Measurements from ENCODE around the gene SLC9A4.

Gene SLC9A4

GRCh38 chr2:102455061-102455670 lies 17.9 kb upstream of the SLC9A4 start:
- no peak for DNase-seq (ENCODE audit: low read depth in 3 of 3)

- no peak for DNase-seq (ENCODE audit: low read depth in 3 of 3)
Observed at GRCh38 chr2:102460467-102460866, 12.6 kb upstream of the SLC9A4 start.

- no peak for DNase-seq (ENCODE audit: low read depth in 3 of 3)
Observed at GRCh38 chr2:102461188-102461587, 11.8 kb upstream of the SLC9A4 start.

GRCh38 chr2:102463160-102463559 lies 9.9 kb upstream of the SLC9A4 start:
- no peak for DNase-seq (ENCODE audit: low read depth in 3 of 3)

- no peak for DNase-seq (ENCODE audit: low read depth in 3 of 3)
Observed at GRCh38 chr2:102470168-102470567, 2.9 kb upstream of the SLC9A4 start.

- no peak for DNase-seq (ENCODE audit: low read depth in 3 of 3)
Observed at GRCh38 chr2:102473631-102474030, 605 bp downstream of the SLC9A4 start.

GRCh38 chr2:102474785-102475184 lies 1.8 kb downstream of the SLC9A4 start:
- DNase-seq (ENCODE audit: low read depth in 3 of 3): no peak

GRCh38 chr2:102478686-102479470 lies 5.9 kb downstream of the SLC9A4 start:
- DNase-seq (ENCODE audit: low read depth in 3 of 3): no peak

GRCh38 chr2:102480285-102481195 lies 7.5 kb downstream of the SLC9A4 start:
- DNase-seq (ENCODE audit: low read depth in 3 of 3): no peak

- no peak for DNase-seq (ENCODE audit: low read depth in 3 of 3)
Observed at GRCh38 chr2:102481931-102482330, 8.9 kb downstream of the SLC9A4 start.

- no peak for DNase-seq (ENCODE audit: low read depth in 3 of 3)
Observed at GRCh38 chr2:102483086-102483485, 10.1 kb downstream of the SLC9A4 start.

- DNase-seq (ENCODE audit: low read depth in 3 of 3): no peak
Observed at GRCh38 chr2:102484310-102485061, 11.5 kb downstream of the SLC9A4 start.

- no peak for DNase-seq (ENCODE audit: low read depth in 3 of 3)
Observed at GRCh38 chr2:102485147-102485785, 12.2 kb downstream of the SLC9A4 start.

GRCh38 chr2:102486941-102487702 lies 14.1 kb downstream of the SLC9A4 start:
- DNase-seq (ENCODE audit: low read depth in 3 of 3): no peak

- DNase-seq (ENCODE audit: low read depth in 3 of 3): no peak
Observed at GRCh38 chr2:102487761-102488462, 14.9 kb downstream of the SLC9A4 start.

- no peak for DNase-seq (ENCODE audit: low read depth in 3 of 3)
Observed at GRCh38 chr2:102489646-102490045, 16.6 kb downstream of the SLC9A4 start.

GRCh38 chr2:102492006-102492405 lies 19.0 kb downstream of the SLC9A4 start:
- DNase-seq (ENCODE audit: low read depth in 3 of 3): no peak

- DNase-seq (ENCODE audit: low read depth in 3 of 3): no peak
Observed at GRCh38 chr2:102494570-102494969, 21.5 kb downstream of the SLC9A4 start.

- no peak for DNase-seq (ENCODE audit: low read depth in 3 of 3)
Observed at GRCh38 chr2:102498414-102498813, 25.4 kb downstream of the SLC9A4 start.

- DNase-seq (ENCODE audit: low read depth in 3 of 3): no peak
Observed at GRCh38 chr2:102499558-102499957, 26.5 kb downstream of the SLC9A4 start.

Data from stimulated activated CD4-positive, alpha-beta T cell treated with anti-CD3 and anti-CD28 coated beads, TNF-alpha, amount 100 ng/mL, for 4 hours (primary cell).